IPS-NIHi7 (cell line): Measurements from ENCODE around the gene AGR3.

Experiments
- DNase-seq: peaks from one replicate; pipeline ENCODE4 v3.0.0; 2012; ENCODE audit warnings: mixed read lengths; ENCODE audit errors: extremely low spot score

AGR3 gene

DNA sequence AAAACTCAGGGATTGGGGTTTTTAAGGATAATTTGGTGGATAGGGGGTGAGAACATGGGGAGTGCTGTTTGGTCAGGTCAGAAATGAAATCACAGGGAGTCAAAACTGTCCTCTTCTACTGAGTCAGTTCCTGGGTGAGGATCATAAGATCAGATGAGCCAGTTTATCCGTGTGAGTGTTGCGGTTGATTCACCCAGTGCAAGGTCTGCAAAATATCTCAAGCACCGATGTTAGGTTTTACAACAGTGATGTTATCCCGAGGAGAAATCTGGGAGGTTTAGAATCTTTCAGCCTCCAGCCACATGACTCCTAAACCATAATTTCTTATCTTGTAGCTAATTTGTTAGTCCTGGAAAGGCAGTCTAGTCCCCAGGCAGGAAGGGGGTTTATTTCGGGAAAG, 45.3 kb downstream of the AGR3 start:
- no peak for DNase-seq

DNA sequence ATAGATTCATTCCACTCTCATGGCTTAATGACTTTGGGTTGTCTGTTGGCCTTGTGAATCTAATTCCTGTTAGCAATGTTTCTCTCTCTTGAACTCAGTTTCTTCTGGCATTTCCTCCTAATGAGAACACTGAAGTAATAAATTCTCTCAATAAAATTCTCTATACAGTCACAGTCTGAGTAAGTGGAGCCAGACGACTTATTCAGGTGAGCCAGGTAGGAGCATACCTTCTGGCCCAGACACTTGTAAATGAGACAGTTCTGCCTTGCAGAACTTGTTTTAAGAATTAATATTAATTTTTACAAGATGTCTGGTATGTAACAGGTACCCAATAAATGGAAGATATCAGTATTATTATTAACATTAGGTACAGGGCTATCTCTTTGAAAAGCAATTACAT, 48.4 kb downstream of the AGR3 start:
- DNase-seq = no peak

DNA sequence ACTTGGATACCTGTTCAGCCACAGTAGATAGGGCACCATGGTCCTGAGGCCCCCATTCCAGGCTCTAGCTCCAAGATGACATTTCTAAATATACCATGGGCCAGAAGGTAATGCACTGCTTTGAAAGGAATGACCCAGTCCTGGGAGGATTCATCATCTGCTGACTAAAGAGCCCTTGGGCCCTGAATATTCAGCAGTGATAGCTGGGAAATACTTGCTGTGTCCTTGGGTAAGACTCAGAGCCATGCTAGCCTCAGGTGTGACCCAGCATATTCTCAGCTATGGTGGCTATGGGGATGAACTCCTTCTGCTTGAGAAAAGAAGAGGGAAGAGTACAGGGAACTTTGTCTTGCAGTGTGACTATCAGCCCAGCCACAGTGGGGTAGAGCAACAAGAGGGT, 55.7 kb downstream of the AGR3 start:
- DNase-seq = no peak

DNA sequence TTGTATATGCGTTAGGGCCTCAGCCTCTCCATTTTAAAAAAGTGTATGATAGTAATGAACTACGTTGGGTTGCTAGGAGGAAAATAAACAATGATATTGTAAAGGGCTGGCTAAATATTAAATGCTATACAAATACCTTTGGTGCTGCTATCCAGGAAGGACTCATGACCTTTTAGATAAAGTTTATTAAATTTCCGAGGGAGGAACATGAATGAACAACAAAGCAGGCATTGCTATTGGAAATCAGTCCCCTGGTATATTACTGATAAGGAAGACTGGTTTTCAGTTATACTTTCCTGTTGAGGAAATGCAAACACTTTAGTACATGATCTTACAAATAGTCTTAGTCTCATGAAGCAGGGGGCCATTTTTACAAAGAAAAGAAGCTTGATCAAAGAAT, 59.8 kb downstream of the AGR3 start:
- no peak for DNase-seq

DNA sequence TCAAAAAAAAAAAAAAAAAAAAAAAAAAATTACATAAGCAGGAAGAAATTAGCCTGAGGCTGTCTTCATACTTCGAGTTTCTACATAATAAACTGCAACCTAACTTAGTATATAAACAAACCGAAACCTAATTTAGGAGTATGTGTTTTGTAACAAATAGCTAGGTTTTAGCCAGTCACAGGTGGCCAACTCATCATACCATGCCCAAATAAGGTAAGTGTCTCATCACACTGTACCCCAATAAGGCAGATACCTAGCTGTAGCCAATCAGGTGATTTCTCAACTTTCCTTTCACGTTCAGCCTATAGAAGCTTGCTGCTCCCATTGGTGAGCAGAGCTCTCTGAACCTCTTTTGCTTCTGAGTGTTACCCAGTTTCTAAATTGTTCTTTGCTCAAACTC, 63.1 kb downstream of the AGR3 start:
- DNase-seq = no peak

DNA sequence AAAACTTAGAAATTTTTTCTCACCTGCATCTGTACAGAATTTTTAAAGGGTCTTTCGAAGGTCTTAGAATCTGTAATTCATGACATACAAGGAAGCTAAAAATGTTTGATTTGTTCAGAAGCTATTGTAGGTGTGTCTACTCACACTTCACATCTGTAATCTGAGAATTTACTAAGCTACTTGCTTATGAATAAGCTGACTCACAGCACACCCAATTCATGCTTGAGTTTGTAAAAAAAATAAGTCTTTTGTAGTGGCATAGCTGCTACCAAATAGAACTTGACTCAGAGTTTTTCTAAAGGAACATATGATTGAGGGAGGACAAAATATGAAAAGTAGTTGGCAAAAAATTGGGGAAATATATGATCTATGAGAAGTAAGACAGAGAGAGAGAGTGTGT, 64.2 kb downstream of the AGR3 start:
- DNase-seq = no peak

DNA sequence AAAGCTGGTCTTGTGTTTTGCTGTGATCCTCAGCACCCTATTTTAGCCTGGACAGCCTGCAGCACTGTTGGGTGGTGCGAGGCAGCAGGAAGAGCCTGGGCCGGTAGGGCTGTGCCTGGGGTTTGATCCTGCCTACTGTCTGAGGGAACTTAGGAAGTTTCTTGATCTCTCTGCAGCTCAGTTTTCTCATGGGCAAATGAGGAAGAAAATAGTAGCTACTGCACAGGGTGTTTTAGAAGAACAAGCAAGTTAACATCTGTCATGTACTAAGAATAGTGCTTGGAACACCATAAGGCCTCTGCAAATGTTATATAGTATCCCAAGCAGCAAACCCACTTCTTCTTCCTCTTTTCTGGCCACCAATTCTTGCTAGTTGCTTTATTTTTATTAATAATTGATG, 65.0 kb downstream of the AGR3 start:
- no peak for DNase-seq

DNA sequence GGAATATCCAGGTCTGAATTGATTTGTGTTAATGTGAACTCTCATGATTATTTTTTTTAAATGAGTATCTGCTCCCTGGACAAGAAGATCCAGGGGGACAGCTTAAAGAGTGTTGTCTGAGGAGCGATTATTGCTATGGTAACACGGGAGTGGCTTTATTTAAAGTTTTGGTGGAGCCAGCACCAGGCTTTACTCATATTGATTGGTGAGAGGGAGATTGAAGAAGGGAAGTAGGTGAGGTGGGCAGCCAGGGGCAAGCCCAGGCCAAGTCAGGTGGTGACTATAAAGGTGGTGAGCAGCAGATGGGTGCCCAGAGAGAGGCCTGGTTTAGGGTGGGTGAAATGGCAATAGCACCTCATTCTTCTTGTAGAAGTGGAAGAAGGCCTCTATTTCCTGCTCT, 66.8 kb downstream of the AGR3 start:
- DNase-seq = no peak

DNA sequence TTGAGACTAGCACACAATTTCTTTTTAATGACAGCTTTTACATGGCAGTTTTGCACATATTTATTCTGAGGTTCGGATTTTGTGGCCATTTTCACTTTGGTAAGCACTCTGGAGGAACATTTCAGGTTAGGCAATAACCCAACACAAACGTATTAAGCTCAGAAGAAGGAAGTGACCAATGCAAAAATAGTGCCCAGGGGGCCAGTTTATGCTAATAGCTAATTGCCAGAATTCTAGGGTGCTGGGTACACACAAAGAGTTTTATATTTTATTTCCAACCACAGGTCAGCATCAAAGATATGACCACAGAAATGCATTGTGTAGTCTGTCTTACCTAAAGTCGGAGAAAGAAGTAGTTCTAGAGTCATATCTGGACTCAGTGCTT, 68.6 kb downstream of the AGR3 start:
- no peak for DNase-seq

DNA sequence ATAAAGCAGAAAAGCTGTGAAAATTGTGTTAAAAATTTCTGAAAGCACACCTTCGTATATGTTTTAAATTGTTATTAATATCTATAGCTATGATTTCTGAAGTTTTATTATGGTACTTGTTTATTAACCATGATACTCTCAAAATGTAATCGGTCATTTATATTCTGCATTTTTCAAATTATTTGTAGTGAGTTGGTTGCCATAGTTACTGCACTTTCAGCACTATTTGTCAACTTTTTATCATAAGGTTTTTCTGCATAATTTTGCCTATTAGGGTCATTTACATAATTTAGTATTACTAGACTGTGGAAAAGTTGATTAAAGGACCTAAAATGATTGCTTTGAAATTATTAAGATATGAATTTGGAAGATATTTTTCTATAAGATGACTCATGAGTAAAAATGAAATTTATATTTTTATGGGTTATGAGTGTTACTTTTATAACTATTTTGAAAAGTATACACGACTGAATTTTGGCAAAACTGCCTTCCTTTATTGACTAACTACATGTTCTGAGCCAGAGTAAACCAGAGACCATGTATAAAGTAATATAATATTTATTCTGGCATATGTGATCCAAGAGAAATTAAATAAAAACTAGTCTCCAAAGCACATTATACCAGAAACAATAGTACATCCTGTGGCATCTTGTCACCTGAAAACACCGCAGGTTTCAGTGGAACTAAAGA, 69.1 kb downstream of the AGR3 start:
- no peak for DNase-seq

DNA sequence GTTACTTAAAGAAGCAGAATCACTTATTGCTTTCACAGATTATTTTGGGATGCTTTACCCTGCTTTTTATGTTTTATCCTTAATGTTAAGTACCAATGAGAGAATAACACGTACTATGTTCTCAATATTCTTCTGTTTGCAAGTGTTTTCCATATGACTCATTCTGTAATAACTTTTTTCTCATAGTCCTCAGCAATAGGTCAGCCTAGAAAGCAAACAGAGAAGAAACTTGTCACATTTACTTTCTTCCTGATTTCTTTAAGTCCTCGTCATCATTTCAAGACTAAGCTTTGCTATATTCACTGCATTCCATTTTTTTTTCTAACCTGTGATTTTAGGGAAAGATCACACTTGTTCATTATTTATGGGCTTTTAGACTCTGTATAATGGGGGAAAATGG, 70.2 kb downstream of the AGR3 start:
- no peak for DNase-seq

DNA sequence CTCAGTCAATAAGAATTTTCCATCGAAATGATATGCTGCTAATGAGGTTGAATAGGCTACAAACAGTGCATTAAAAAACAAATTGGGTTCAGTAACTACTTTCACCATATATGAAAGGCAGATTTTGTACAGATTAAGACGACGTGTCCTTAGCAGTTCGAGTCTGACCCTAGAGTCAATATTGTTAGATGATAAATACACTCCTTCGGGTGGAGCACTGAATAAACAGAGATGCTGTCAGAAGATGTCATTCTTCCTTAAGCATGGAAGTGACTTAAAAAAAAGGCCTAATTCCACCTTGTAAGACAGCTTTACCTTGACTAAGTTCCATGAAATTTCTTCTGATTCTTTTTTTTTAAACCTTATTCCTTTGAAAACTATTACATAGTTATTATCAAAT, 71.2 kb downstream of the AGR3 start:
- no peak for DNase-seq

DNA sequence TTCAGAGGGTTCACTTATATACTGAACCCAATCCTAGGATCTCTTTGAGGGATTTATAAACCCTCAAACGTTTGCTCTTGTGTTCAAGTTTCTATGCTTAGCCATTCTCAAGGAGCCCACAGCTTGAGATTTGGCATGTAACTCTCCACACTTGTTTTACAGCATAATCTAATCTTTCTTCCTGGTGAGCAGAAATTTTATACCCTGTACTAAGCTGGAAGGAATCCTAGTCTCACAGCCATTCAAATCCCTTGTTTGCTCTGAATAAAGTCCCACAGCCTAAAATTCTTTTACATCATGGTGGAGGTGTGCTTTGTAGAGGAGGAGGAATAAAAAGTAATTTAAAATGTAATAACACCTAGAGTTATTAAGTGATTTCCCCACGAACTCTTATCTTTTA, 71.7 kb downstream of the AGR3 start:
- DNase-seq = no peak
